Upper lobe of left lung (tissue), 4 donors: Measurements from ENCODE around the gene ANO3.
A peak's percentile ranks its signal among the peaks of the same experiment; 100 is the strongest.

Experiments used
- CTCF ChIP-seq, 6 experiments: fragments of 450-650 bp in 4 of 6; fragments of 200-600 bp in 2 of 6; sonication (generic) in 2 of 6; IDR thresholded peaks; one replicate each; pipeline ENCODE4 v1.5.1; 2016 to 2019; ENCODE audit warnings: antibody characterized with exemption in 6 of 6
- EP300 ChIP-seq, 4 donors: sonication (generic); formaldehyde crosslinking; IDR thresholded peaks; one replicate each; pipeline ENCODE4 v1.5.1; 2017; ENCODE audit warnings: antibody characterized with exemption in 4 of 4, control low read depth in 2 of 4
- POLR2A ChIP-seq, 4 donors: fragments of 450-650 bp; IDR thresholded peaks; one replicate each; pipeline ENCODE4 v1.5.1; 2016 to 2017; ENCODE audit warnings: antibody characterized with exemption in 4 of 4, mild to moderate bottlenecking in 2 of 4
- POLR2AphosphoS5 ChIP-seq, 2 donors: sonication (generic); formaldehyde crosslinking; IDR thresholded peaks; one replicate each; pipeline ENCODE4 v1.5.1; 2017; ENCODE audit warnings: antibody characterized with exemption in 2 of 2

- no peak for TF ChIP-seq POLR2A (IDR thresholded peaks at IDR 0.05)
- peak in 5 of 6 experiments; percentile 35 to 69 (median 58) for TF ChIP-seq CTCF (IDR thresholded peaks at IDR 0.05)
- TF ChIP-seq EP300 (IDR thresholded peaks at IDR 0.05) = no peak
- TF ChIP-seq POLR2AphosphoS5 (IDR thresholded peaks at IDR 0.05) = no peak
Measured at GRCh38 chr11:26649884-26650283, 318.0 kb downstream of the ANO3 start.
